A549 (cell line): Measurements from ENCODE around the gene FAM20C. TPM values are rescaled to one million over a fixed set of nuclear protein-coding genes. Genes with fewer than 3 reads are reported as not detected.

Source experiments
- ATAC-seq, 2 experiments: fragments of 200-7000 bp in 1 of 2; fragments of >200 bp in 1 of 2; cut with Nextera tagmentation in 1 of 2; cut with Tn5 transposase in 1 of 2; 3 replicates each; pipeline versions ENCODE4 v1.8.0 to v1.9.1; 2018 to 2020; ENCODE audit warnings: mild to moderate bottlenecking in 1 of 2, moderate library complexity in 1 of 2
- CTCF ChIA-PET: fragments of 300-600 bp; sonication (Branson Sonifier 250); formaldehyde crosslinking; extraction: SDS; loops from one replicate; lab custom pipeline; 2021; ENCODE audit warnings: antibody characterized with exemption, inconsistent platforms; lab: Yijun Ruan, JAX
- POLR2A ChIA-PET: fragments of 350-600 bp; formaldehyde crosslinking; extraction: SDS; loops from one replicate; lab custom pipeline; 2021; ENCODE audit warnings: antibody characterized with exemption, inconsistent platforms; lab: Yijun Ruan, JAX
- DNase-seq, 2 experiments: peaks; one replicate each; pipeline versions ENCODE4 v3.0.0 to v3.0.0-alpha.2; 2011 to 2016; ENCODE audit warnings: low read depth in 1 of 2, low spot score in 1 of 2
- FAIRE-seq: peaks from 2 replicates; lab custom pipeline; 2011; peaks lifted over from hg19 to GRCh38; lab: Jason Lieb, UNC
- H3K27ac ChIP-seq, 2 experiments: fragments of >200 bp; sonication (Bioruptor Twin); formaldehyde crosslinking; 3 replicates each; pipeline ENCODE4 v1.5.1; 2016 to 2017
- H3K4me1 ChIP-seq: fragments of >200 bp; sonication (Bioruptor Twin); formaldehyde crosslinking; 3 replicates; pipeline ENCODE4 v1.6.1; 2016
- H3K4me2 ChIP-seq: fragments of >200 bp; sonication (Bioruptor Twin); formaldehyde crosslinking; 3 replicates; pipeline ENCODE4 v1.6.1; 2016
- H3K4me3 ChIP-seq: fragments of >200 bp; sonication (Bioruptor Twin); formaldehyde crosslinking; 3 replicates; pipeline ENCODE4 v1.5.1; 2016
- H3K9me3 ChIP-seq: fragments of >200 bp; sonication (Bioruptor Twin); formaldehyde crosslinking; 3 replicates; pipeline ENCODE4 v1.6.1; 2016
- BCL3 ChIP-seq: fragments of >200 bp; sonication (Bioruptor Twin); formaldehyde crosslinking; IDR thresholded peaks from 3 replicates; pipeline ENCODE4 v1.6.1; 2016
- CBX8 ChIP-seq: fragments of 200-600 bp; sonication (generic); IDR thresholded peaks from 2 replicates; pipeline ENCODE4 v1.6.1; 2016
- CEBPB ChIP-seq, 2 experiments: fragments of >200 bp in 1 of 2; sonication (Bioruptor Twin) in 1 of 2; formaldehyde crosslinking in 1 of 2; IDR thresholded peaks; 2 replicates each; pipeline ENCODE4 v1.6.1; 2012 to 2016
- CHD2 ChIP-seq: fragments of 150-350 bp; IDR thresholded peaks from 2 replicates; pipeline ENCODE4 v1.6.1; 2014; ENCODE audit warnings: low read length; ENCODE audit not compliant: partially characterized antibody
- JUN ChIP-seq, 2 experiments: fragments of >200 bp; sonication (Bioruptor Twin); formaldehyde crosslinking; IDR thresholded peaks; 2 replicates in 1 of 2; 3 replicates in 1 of 2; pipeline ENCODE4 v1.6.1; 2016 to 2017
- MAX ChIP-seq: IDR thresholded peaks from 2 replicates; pipeline ENCODE4 v1.6.1; 2012
- MYC ChIP-seq: IDR thresholded peaks from 2 replicates; pipeline ENCODE4 v1.6.1; 2012; ENCODE audit warnings: mild to moderate bottlenecking, inconsistent platforms, low read length, improper control_type of control experiment, borderline replicate concordance
- PHF8 ChIP-seq: fragments of 200-600 bp; sonication (generic); IDR thresholded peaks from 2 replicates; pipeline ENCODE4 v1.6.1; 2016; ENCODE audit warnings: low read depth, mild to moderate bottlenecking, antibody characterized with exemption, moderate library complexity, borderline replicate concordance
- POLR2A ChIP-seq: IDR thresholded peaks from 2 replicates; pipeline ENCODE4 v1.6.1; 2012; ENCODE audit warnings: mild to moderate bottlenecking, low read length
- RCOR1 ChIP-seq: fragments of 150-350 bp; IDR thresholded peaks from 2 replicates; pipeline ENCODE4 v1.6.1; 2014; ENCODE audit warnings: antibody characterized with exemption, low read length, low read depth
- RFX5 ChIP-seq: fragments of 450-650 bp; IDR thresholded peaks from 2 replicates; pipeline ENCODE4 v1.7.1; 2014; ENCODE audit warnings: antibody characterized with exemption, mild to moderate bottlenecking, moderate library complexity
- SMC3 ChIP-seq: fragments of >200 bp; sonication (Bioruptor Twin); formaldehyde crosslinking; IDR thresholded peaks from 3 replicates; pipeline ENCODE4 v1.6.1; 2018; ENCODE audit warnings: inconsistent platforms
- SREBF2 ChIP-seq: fragments of 450-650 bp; IDR thresholded peaks from 2 replicates; pipeline ENCODE4 v1.6.1; 2014; ENCODE audit warnings: mild to moderate bottlenecking, moderate library complexity
- ZFP36 ChIP-seq: fragments of 450-650 bp; IDR thresholded peaks from 2 replicates; pipeline ENCODE4 v1.6.1; 2014; ENCODE audit warnings: borderline replicate concordance; ENCODE audit not compliant: partially characterized antibody
- ZSCAN20 ChIP-seq: fragments of 250-450 bp; sonication (Bioruptor Pico); IDR thresholded peaks from 2 replicates; pipeline ENCODE4 v1.8.0; 2022; ENCODE audit warnings: mild to moderate bottlenecking, moderate library complexity
- WGBS: methylation state at CpG from one replicate; pipeline ENCODE4 v1.1.6; 2017; ENCODE audit errors: missing lambda C conversion rate; 5-methylcytosine and 5-hydroxymethylcytosine counted together
- polyA plus RNA-seq, 4 experiments: library from polyadenylated mRNA; depleted of rRNA in 3 of 4; stranded (reverse); fragments of >200 nt; fragmentation: RNase III in 1 of 4; extraction: RNeasy Plus Mini Kit Qiagen cat#74134 plus additional on column Dnase treatment in 1 of 4; gene quantifications; 2 replicates in 3 of 4; 3 replicates in 1 of 4; pipeline ENCODE4 v1.2.3, GENCODE V29; 2011 to 2017
- TF ChIP-seq, protein P1 (sequence below): IDR thresholded peaks from 2 replicates; pipeline ENCODE4 v1.6.1; 2012; ENCODE audit warnings: low read depth, borderline replicate concordance
- TF ChIP-seq, protein P2 (sequence below): fragments of 450-650 bp; IDR thresholded peaks from 2 replicates; pipeline ENCODE4 v1.6.1; 2014; ENCODE audit warnings: antibody characterized with exemption
- TF ChIP-seq, protein P3 (sequence below): fragments of 150-350 bp; IDR thresholded peaks from 2 replicates; pipeline ENCODE4 v1.6.1; 2014; ENCODE audit warnings: low read depth, mild to moderate bottlenecking, low read length

The FAM20C gene
- polyA plus RNA-seq, 2 of the 4 experiments (the other 2 are of a cell fraction): 5.6 to 20.3 TPM

DNA sequence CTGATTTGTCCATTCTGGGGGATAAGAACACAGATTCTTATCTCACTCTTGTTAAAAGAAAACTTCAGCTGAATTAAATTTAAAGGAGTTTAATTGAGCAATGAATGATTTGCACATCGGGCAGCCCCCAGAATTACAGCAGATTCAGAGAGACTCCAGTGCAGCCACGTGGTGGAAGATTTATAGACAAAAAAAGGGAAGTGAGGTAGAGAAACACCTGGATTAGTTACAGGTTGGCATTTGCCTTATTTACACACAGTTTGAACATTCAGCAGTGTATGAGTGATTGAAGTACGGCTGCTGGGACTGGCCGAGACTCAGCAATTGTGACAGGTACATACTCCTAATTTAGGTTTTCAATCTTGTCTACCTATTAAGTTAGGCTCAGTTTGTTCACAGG, 46.5 kb upstream of the FAM20C start:
- H3K4me3 ChIP-seq: no peak overlapping the region
- ChIA-PET CTCF (interaction anchor here (0.6 kb wide), 1 partner anchor 435 kb away, joined by 3 read pairs; no protein-coding TSS in a partner anchor), POLR2A (no interaction called here)
- TF ChIP-seq ZSCAN20: no peak
- H3K9me3 ChIP-seq: no peaks in the 10 kb centered on the region
- WGBS: 56% methylated on average over 4 of the region's 4 CpGs
- FAIRE-seq: no peak
- no peak overlapping the region for H3K27ac ChIP-seq
- DNase-seq: no peak
- peaks cover 8% of the 10 kb centered on the region for H3K4me1 ChIP-seq
- ATAC-seq: no peak
- no peak overlapping the region for H3K4me2 ChIP-seq

- H3K4me1 ChIP-seq: peaks cover 8% of the 10 kb centered on the region
- H3K27ac ChIP-seq: peak overlapping the region; percentile 91 to 98
- no peak for ATAC-seq
- FAIRE-seq: no peak
- WGBS: 57% methylated on average over 5 of the region's 5 CpGs
- TF ChIP-seq JUN (IDR thresholded peaks at IDR 0.05) (no peak), CHD2 (no peak)
- ChIA-PET POLR2A (interaction anchor here (0.7 to 1.5 kb wide), 6 partner anchors 11 to 87 kb away, joined by 3 to 5 read pairs (median 3); partner anchors contain the start of gene FAM20C), CTCF (no interaction called here)
- DNase-seq: no peak
- peak overlapping the region; percentile 69 for H3K4me2 ChIP-seq
- peak overlapping the region; percentile 45 for H3K4me3 ChIP-seq
- no peaks in the 10 kb centered on the region for H3K9me3 ChIP-seq
Observed at GRCh38 chr7:148543-148931, 43.8 kb upstream of the FAM20C start.

GRCh38 chr7:148932-149790, 43.2 kb upstream of the FAM20C start:
- ChIA-PET POLR2A (interaction anchor here (0.7 to 1.5 kb wide), 6 partner anchors 10 to 86 kb away, joined by 3 to 5 read pairs (median 3); partner anchors contain the start of gene FAM20C), CTCF (no interaction called here)
- 1% methylated on average over 57 of the region's 74 CpGs for WGBS
- FAIRE-seq: no peak
- Histone ChIP-seq H3K27ac (peak overlapping the region; percentile 91 to 98), H3K4me2 (peak overlapping the region; percentile 94), H3K9me3 (no peaks in the 10 kb centered on the region), H3K4me1 (peaks cover 8% of the 10 kb centered on the region), H3K4me3 (peak overlapping the region; percentile 45)
- ATAC-seq: peak; percentile 95 to 96
- DNase-seq: peak; percentile 87 to 99
- TF ChIP-seq, protein P1, sequence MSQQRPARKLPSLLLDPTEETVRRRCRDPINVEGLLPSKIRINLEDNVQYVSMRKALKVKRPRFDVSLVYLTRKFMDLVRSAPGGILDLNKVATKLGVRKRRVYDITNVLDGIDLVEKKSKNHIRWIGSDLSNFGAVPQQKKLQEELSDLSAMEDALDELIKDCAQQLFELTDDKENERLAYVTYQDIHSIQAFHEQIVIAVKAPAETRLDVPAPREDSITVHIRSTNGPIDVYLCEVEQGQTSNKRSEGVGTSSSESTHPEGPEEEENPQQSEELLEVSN: peak; percentile 92
- TF ChIP-seq PHF8 (peak; percentile 97), CEBPB (IDR thresholded peaks at IDR 0.05) (peak in 1 of 2 experiments; percentile 24; a peak in 1 of 4 replicates), BCL3 (peak; percentile 47), ZFP36 (no peak), MYC (peak; percentile 81; the same call in 1 of the 2 replicates), POLR2A (peak; percentile 95), SMC3 (0 out of 3 replicates have a peak, but pooled peaks have one; percentile 2), RFX5 (no peak), RCOR1 (no peak), MAX (peak; percentile 97), JUN (IDR thresholded peaks at IDR 0.05) (peak; percentile 52 to 77; a peak in 4 of 5 replicates), SREBF2 (no peak), CBX8 (no peak)
- TF ChIP-seq, protein P2, sequence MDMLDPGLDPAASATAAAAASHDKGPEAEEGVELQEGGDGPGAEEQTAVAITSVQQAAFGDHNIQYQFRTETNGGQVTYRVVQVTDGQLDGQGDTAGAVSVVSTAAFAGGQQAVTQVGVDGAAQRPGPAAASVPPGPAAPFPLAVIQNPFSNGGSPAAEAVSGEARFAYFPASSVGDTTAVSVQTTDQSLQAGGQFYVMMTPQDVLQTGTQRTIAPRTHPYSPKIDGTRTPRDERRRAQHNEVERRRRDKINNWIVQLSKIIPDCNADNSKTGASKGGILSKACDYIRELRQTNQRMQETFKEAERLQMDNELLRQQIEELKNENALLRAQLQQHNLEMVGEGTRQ: peak; percentile 84
- TF ChIP-seq, protein P3, sequence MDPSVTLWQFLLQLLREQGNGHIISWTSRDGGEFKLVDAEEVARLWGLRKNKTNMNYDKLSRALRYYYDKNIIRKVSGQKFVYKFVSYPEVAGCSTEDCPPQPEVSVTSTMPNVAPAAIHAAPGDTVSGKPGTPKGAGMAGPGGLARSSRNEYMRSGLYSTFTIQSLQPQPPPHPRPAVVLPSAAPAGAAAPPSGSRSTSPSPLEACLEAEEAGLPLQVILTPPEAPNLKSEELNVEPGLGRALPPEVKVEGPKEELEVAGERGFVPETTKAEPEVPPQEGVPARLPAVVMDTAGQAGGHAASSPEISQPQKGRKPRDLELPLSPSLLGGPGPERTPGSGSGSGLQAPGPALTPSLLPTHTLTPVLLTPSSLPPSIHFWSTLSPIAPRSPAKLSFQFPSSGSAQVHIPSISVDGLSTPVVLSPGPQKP: no peak
